ENCODE measurements around the gene DNM3.
"Not testable (repeated sequence)": the region's sequence is repeated elsewhere in the genome, so short reads cannot be mapped to it uniquely, and the experiment has no call there.

The DNM3 gene

GRCh38 chr1:172277989-172278388 lies 436.7 kb downstream of the DNM3 start:
- DNase-seq (ENCODE audit: low read depth), result no peak

- no peak for DNase-seq (ENCODE audit: low read depth)
Measured at GRCh38 chr1:172278478-172278877, 437.2 kb downstream of the DNM3 start.

- no peak for DNase-seq (ENCODE audit: low read depth)
Measured at GRCh38 chr1:172279939-172280636, 438.8 kb downstream of the DNM3 start.

GRCh38 chr1:172283766-172284165 lies 442.5 kb downstream of the DNM3 start:
- no peak for DNase-seq (ENCODE audit: low read depth)

GRCh38 chr1:172286629-172287076 lies 445.4 kb downstream of the DNM3 start:
- no peak for DNase-seq (ENCODE audit: low read depth)

- DNase-seq (ENCODE audit: low read depth), result no peak
Measured at GRCh38 chr1:172287208-172287607, 445.9 kb downstream of the DNM3 start.

- no peak for DNase-seq (ENCODE audit: low read depth)
Measured at GRCh38 chr1:172288581-172288980, 447.3 kb downstream of the DNM3 start.

GRCh38 chr1:172289448-172289847 lies 448.1 kb downstream of the DNM3 start:
- DNase-seq (ENCODE audit: low read depth), result no peak

- no peak for DNase-seq (ENCODE audit: low read depth)
Measured at GRCh38 chr1:172292840-172293239, 451.5 kb downstream of the DNM3 start.

GRCh38 chr1:172293429-172293828 lies 452.1 kb downstream of the DNM3 start:
- DNase-seq (ENCODE audit: low read depth), result no peak

GRCh38 chr1:172298141-172298540 lies 456.8 kb downstream of the DNM3 start:
- no peak for DNase-seq (ENCODE audit: low read depth)

- no peak for DNase-seq (ENCODE audit: low read depth)
Measured at GRCh38 chr1:172298911-172299310, 457.6 kb downstream of the DNM3 start.

GRCh38 chr1:172299515-172299914 lies 458.2 kb downstream of the DNM3 start:
- DNase-seq (ENCODE audit: low read depth), result no peak

- DNase-seq (ENCODE audit: low read depth), result not testable (repeated sequence)
Measured at GRCh38 chr1:172307508-172307907, 466.2 kb downstream of the DNM3 start.

- DNase-seq (ENCODE audit: low read depth), result no peak
Measured at GRCh38 chr1:172308142-172308541, 466.8 kb downstream of the DNM3 start.

GRCh38 chr1:172308577-172308976 lies 467.3 kb downstream of the DNM3 start:
- no peak for DNase-seq (ENCODE audit: low read depth)

- no peak for DNase-seq (ENCODE audit: low read depth)
Measured at GRCh38 chr1:172320733-172321132, 479.4 kb downstream of the DNM3 start.

GRCh38 chr1:172321451-172321850 lies 480.2 kb downstream of the DNM3 start:
- no peak for DNase-seq (ENCODE audit: low read depth)

- DNase-seq (ENCODE audit: low read depth), result no peak
Measured at GRCh38 chr1:172322219-172323061, 481.1 kb downstream of the DNM3 start.

GRCh38 chr1:172323686-172324085 lies 482.4 kb downstream of the DNM3 start:
- DNase-seq (ENCODE audit: low read depth), result no peak

- DNase-seq (ENCODE audit: low read depth), result no peak
Measured at GRCh38 chr1:172324086-172324485, 482.8 kb downstream of the DNM3 start.

GRCh38 chr1:172324761-172325160 lies 483.5 kb downstream of the DNM3 start:
- DNase-seq (ENCODE audit: low read depth), result no peak

- DNase-seq (ENCODE audit: low read depth), result no peak
Measured at GRCh38 chr1:172325531-172325930, 484.2 kb downstream of the DNM3 start.

Measured in activated T-helper 9 cell treated with anti-CD3 and anti-CD28 coated beads, Interleukin-2, amount 50 U/mL, for 16 hours (primary cell).